ENCODE results near the gene RNF26.

RNF26 gene

DNA sequence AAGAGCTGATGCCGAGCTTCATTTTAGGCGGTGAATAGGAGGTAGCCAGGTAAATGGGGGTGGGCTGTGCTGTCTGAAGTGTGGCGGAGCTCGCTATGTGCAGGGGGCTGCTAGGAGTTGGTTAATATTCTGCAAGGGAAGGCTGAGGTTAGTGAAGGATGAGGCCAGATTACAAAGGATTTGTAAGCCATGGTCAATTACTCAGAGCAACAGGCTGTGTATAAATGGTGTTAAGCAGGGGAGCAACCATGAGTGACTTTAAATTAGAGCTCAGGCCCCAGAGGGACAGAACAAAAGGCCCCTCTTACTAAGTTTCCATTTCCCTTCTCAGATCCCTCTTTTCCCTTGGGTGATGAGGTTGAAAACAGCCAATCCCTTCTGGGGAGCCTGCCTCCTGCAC is 10.1 kb upstream of the RNF26 start:
- TF ChIP-seq, protein P1, sequence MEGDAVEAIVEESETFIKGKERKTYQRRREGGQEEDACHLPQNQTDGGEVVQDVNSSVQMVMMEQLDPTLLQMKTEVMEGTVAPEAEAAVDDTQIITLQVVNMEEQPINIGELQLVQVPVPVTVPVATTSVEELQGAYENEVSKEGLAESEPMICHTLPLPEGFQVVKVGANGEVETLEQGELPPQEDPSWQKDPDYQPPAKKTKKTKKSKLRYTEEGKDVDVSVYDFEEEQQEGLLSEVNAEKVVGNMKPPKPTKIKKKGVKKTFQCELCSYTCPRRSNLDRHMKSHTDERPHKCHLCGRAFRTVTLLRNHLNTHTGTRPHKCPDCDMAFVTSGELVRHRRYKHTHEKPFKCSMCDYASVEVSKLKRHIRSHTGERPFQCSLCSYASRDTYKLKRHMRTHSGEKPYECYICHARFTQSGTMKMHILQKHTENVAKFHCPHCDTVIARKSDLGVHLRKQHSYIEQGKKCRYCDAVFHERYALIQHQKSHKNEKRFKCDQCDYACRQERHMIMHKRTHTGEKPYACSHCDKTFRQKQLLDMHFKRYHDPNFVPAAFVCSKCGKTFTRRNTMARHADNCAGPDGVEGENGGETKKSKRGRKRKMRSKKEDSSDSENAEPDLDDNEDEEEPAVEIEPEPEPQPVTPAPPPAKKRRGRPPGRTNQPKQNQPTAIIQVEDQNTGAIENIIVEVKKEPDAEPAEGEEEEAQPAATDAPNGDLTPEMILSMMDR (IDR thresholded peaks at IDR 0.05; ENCODE audit: insufficient read depth, low read length, poor library complexity, severe bottlenecking): no peak
- Histone ChIP-seq H3K27ac (ENCODE audit: low read depth, low read length) (no peak overlapping the region), H3K9me2 (replicated peaks; ENCODE audit: insufficient read depth, low read length) (no peaks in the 10 kb centered on the region), H2AFZ (ENCODE audit: low read depth, low read length, severe bottlenecking) (no peak overlapping the region), H3F3A (ENCODE audit: insufficient read depth) (peaks cover 6% of the 10 kb centered on the region; the same call in 1 of the 2 replicates), H3K4me2 (ENCODE audit: low read depth, low read length, poor library complexity, severe bottlenecking) (no peak overlapping the region), H3K4me3 (ENCODE audit: insufficient read depth, low read length, poor library complexity, severe bottlenecking) (no peak overlapping the region), H3K27me3 (ENCODE audit: low read length) (no peaks in the 10 kb centered on the region), H3K9me3 (ENCODE audit: insufficient read depth, low read length) (no peaks in the 10 kb centered on the region), H3K9ac (ENCODE audit: low read length) (no peak overlapping the region), H4K20me1 (ENCODE audit: low read depth, low read length) (no peaks in the 10 kb centered on the region), H3K36me3 (ENCODE audit: low read length) (no peaks in the 10 kb centered on the region), H3K79me2 (ENCODE audit: insufficient read depth, low read length) (no peaks in the 10 kb centered on the region)

DNA sequence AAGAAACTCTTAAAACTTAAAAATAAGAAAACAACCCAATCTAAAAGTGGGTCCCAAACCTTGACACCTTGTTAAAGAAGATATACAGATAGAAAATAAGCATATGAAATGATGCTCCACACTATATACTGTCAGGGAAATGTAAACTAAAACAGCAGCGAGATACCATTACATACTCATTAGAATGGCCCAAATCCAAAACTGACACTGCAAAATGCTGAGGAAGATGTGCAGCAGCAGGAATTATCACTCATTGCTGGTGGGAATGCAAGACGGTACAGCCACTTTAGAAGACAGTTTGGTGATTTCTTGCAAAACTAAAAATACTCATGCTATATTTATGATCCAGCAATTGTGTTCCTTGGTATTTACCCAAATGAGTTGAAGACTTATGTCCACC is 5.0 kb upstream of the RNF26 start:
- no peak overlapping the region for H2AFZ ChIP-seq (ENCODE audit: low read depth, low read length, severe bottlenecking)
- peaks cover 4% of the 10 kb centered on the region; the same call in 1 of the 2 replicates for H3F3A ChIP-seq (ENCODE audit: insufficient read depth)
- H3K79me2 ChIP-seq (ENCODE audit: insufficient read depth, low read length): no peaks in the 10 kb centered on the region
- TF ChIP-seq, protein P1 (IDR thresholded peaks at IDR 0.05; ENCODE audit: insufficient read depth, low read length, poor library complexity, severe bottlenecking): no peak
- TF ChIP-seq EZH2phosphoT487 (conservative IDR thresholded peaks at IDR 0.05; ENCODE audit: low read length): no peak
- no peaks in the 10 kb centered on the region for H3K36me3 ChIP-seq (ENCODE audit: low read length)
- no peaks in the 10 kb centered on the region for H3K27me3 ChIP-seq (ENCODE audit: low read length)
- H4K20me1 ChIP-seq (ENCODE audit: low read depth, low read length): no peaks in the 10 kb centered on the region
- H3K4me2 ChIP-seq (ENCODE audit: low read depth, low read length, poor library complexity, severe bottlenecking): no peak overlapping the region
- H3K9me2 ChIP-seq (replicated peaks; ENCODE audit: insufficient read depth, low read length): no peaks in the 10 kb centered on the region
- no peak overlapping the region for H3K4me3 ChIP-seq (ENCODE audit: insufficient read depth, low read length, poor library complexity, severe bottlenecking)
- no peaks in the 10 kb centered on the region for H3K9me3 ChIP-seq (ENCODE audit: insufficient read depth, low read length)
- H3K9ac ChIP-seq (ENCODE audit: low read length): no peak overlapping the region
- no peak overlapping the region for H3K27ac ChIP-seq (ENCODE audit: low read depth, low read length)

- Histone ChIP-seq H3F3A (ENCODE audit: insufficient read depth) (peaks cover 4% of the 10 kb centered on the region; the same call in 1 of the 2 replicates), H4K20me1 (ENCODE audit: low read depth, low read length) (no peaks in the 10 kb centered on the region), H3K9me2 (replicated peaks; ENCODE audit: insufficient read depth, low read length) (no peaks in the 10 kb centered on the region), H3K27ac (ENCODE audit: low read depth, low read length) (no peak overlapping the region), H3K4me2 (ENCODE audit: low read depth, low read length, poor library complexity, severe bottlenecking) (no peak overlapping the region), H3K79me2 (ENCODE audit: insufficient read depth, low read length) (peaks cover 6% of the 10 kb centered on the region; the same call in 1 of the 2 replicates), H3K27me3 (ENCODE audit: low read length) (no peaks in the 10 kb centered on the region), H3K36me3 (ENCODE audit: low read length) (no peaks in the 10 kb centered on the region), H3K9ac (ENCODE audit: low read length) (no peak overlapping the region), H3K4me3 (ENCODE audit: insufficient read depth, low read length, poor library complexity, severe bottlenecking) (no peak overlapping the region), H2AFZ (ENCODE audit: low read depth, low read length, severe bottlenecking) (no peak overlapping the region), H3K9me3 (ENCODE audit: insufficient read depth, low read length) (no peaks in the 10 kb centered on the region)
- TF ChIP-seq, protein P1 (IDR thresholded peaks at IDR 0.05; ENCODE audit: insufficient read depth, low read length, poor library complexity, severe bottlenecking): no peak
Measured at GRCh38 chr11:119330237-119330636, 4.1 kb upstream of the RNF26 start.
